Motor neuron (in vitro differentiated cells): ENCODE results near the gene COL3A1. TPM values are rescaled to one million over a fixed set of nuclear protein-coding genes. Genes with fewer than 3 reads are reported as not detected.

Source experiments
- ATAC-seq, 8 experiments: fragments of 200-7000 bp; cut with Tn5 transposase; replicated peaks in 6 of 8; 2 replicates each; pipeline ENCODE4 v1.8.0; 2021; ENCODE audit warnings: mild to moderate bottlenecking in 8 of 8, moderate library complexity in 8 of 8
- H3K27ac ChIP-seq, 2 donors: fragments of 250-450 bp; sonication (Bioruptor Pico); 2 replicates each; pipeline ENCODE4 v1.9.0; 2021; ENCODE audit warnings: antibody characterized with exemption in 2 of 2, mild to moderate bottlenecking in 2 of 2, moderate library complexity in 1 of 2
- H3K4me1 ChIP-seq, 2 donors: fragments of 250-450 bp; sonication (Bioruptor Pico); replicated peaks in 1 of 2; 2 replicates each; pipeline ENCODE4 v1.6.1; 2021; ENCODE audit warnings: antibody characterized with exemption in 2 of 2, mild to moderate bottlenecking in 2 of 2, moderate library complexity in 1 of 2
- H3K4me3 ChIP-seq, 5 donors: fragments of 250-450 bp; sonication (Bioruptor Pico); 2 replicates each; pipeline ENCODE4 v1.9.0; 2021; ENCODE audit warnings: antibody characterized with exemption in 5 of 5, mild to moderate bottlenecking in 5 of 5, moderate library complexity in 4 of 5
- WGBS, 10 experiments: fragments of 450-650 bp; shearing (Covaris generic); methylation state at CpG; one replicate each; pipeline ENCODE4 v1.0.0; 2022; 5-methylcytosine and 5-hydroxymethylcytosine counted together
- in situ Hi-C, 9 experiments: fragments of 400-800 bp; cut with MboI; loops; one replicate each; pipeline ENCODE4 v1.15.0; 2021; ENCODE audit warnings: low sequenced_read_pairs in 9 of 9, low pct_unique_long_range_greater_than_20kb in 2 of 9; ENCODE audit not compliant: unreplicated experiment in 9 of 9
- total RNA-seq, 8 experiments: library from RNA; unstranded; fragments of 300-600 nt; gene quantifications; 2 replicates each; pipeline versions ENCODE4 v1.2.3 to v1.2.4, GENCODE V29; 2022

Gene COL3A1
- total RNA-seq: 1,000 to 10,000 TPM in 1 of 8 experiments, 100 to 1,000 TPM in 3, under 1 TPM in 4; 0.05 to 5,403 (median 297) TPM

GRCh38 chr2:188974164-188974563 lies at the start of gene COL3A1:
TSS of gene COL3A1 (plus strand) at chr2:188974373. CDS start at chr2:188974490, 117 bp downstream.
- peak in 3 of 8 experiments; percentile 7 to 50 (median 8) for ATAC-seq
- Histone ChIP-seq H3K27ac (no peak within 1 kb of the TSS), H3K4me1 (no peaks in the 10 kb centered on the region), H3K4me3 (no peak within 1 kb of the TSS)
- in situ Hi-C loops: loop anchor here in 2 of 9 experiments (10.0 to 25.0 kb wide), 2 partner anchors 437 to 449 kb away; no protein-coding TSS in a partner anchor
- 0 to 93% (median 60%) methylated on average over 1 to 4 of the region's 4 CpGs; no CpG with 5 or more reads in 1 of the 10 experiments for WGBS, 10 experiments

- WGBS, 10 experiments: 92 to 100% (median 98%) methylated on average over 2 of the region's 2 CpGs; no CpG with 5 or more reads in 1 of the 10 experiments
- Histone ChIP-seq H3K4me3 (no peak overlapping the region), H3K27ac (no peak overlapping the region), H3K4me1 (no peaks in the 10 kb centered on the region)
- no peak for ATAC-seq
- in situ Hi-C loops: no loop called here
These were observed 45.5 kb upstream of the COL3A1 start for GRCh38 chr2:188928643-188929042.

- in situ Hi-C loops: no loop called here
- Histone ChIP-seq H3K27ac (no peak overlapping the region), H3K4me3 (no peak overlapping the region), H3K4me1 (no peaks in the 10 kb centered on the region)
- ATAC-seq: no peak
These were observed 42.8 kb upstream of the COL3A1 start for GRCh38 chr2:188931361-188931760.

GRCh38 chr2:188937228-188938220 lies 36.6 kb upstream of the COL3A1 start:
- 0 to 100% (median 83%) methylated on average over 1 of the region's 1 CpG; no CpG with 5 or more reads in 2 of the 10 experiments for WGBS, 10 experiments
- ATAC-seq: peak in 1 of 8 experiments; percentile 20
- in situ Hi-C loops: no loop called here
- Histone ChIP-seq H3K27ac (no peak overlapping the region), H3K4me1 (no peaks in the 10 kb centered on the region), H3K4me3 (no peak overlapping the region)

- H3K27ac ChIP-seq: no peak overlapping the region
- in situ Hi-C loops: no loop called here
- 0 to 100% (median 81%) methylated on average over 1 to 4 of the region's 4 CpGs for WGBS, 10 experiments
- ATAC-seq: peak in 2 of 8 experiments; percentile 42 to 54
- H3K4me1 ChIP-seq: no peaks in the 10 kb centered on the region
- no peak overlapping the region for H3K4me3 ChIP-seq
These were observed 34.0 kb upstream of the COL3A1 start for GRCh38 chr2:188940171-188940570.

- Histone ChIP-seq H3K27ac (no peak overlapping the region), H3K4me1 (no peaks in the 10 kb centered on the region), H3K4me3 (no peak overlapping the region)
- in situ Hi-C loops: no loop called here
- WGBS, 10 experiments: 0 to 100% (median 80%) methylated on average over 1 to 3 of the region's 21 CpGs; no CpG with 5 or more reads in 7 of the 10 experiments
- no peak for ATAC-seq
These were observed 29.7 kb upstream of the COL3A1 start for GRCh38 chr2:188944442-188944841.

- no peak for ATAC-seq
- 88 to 100% (median 93%) methylated on average over 3 to 15 of the region's 25 CpGs; no CpG with 5 or more reads in 1 of the 10 experiments for WGBS, 10 experiments
These were observed 24.9 kb upstream of the COL3A1 start for GRCh38 chr2:188949046-188949818.

GRCh38 chr2:188952901-188953300 lies 21.3 kb upstream of the COL3A1 start:
- in situ Hi-C loops: loop anchor here in 1 of 9 experiments (25.0 kb wide), 1 partner anchor 416 kb away; no protein-coding TSS in a partner anchor
- Histone ChIP-seq H3K27ac (no peak overlapping the region), H3K4me3 (no peak overlapping the region), H3K4me1 (no peaks in the 10 kb centered on the region)
- ATAC-seq: no peak

More at GRCh38 chr2:188949046-188949818, 24.9 kb upstream of the COL3A1 start:
- Histone ChIP-seq H3K4me1 (no peaks in the 10 kb centered on the region), H3K27ac (no peak overlapping the region), H3K4me3 (no peak overlapping the region)
- in situ Hi-C loops: no loop called here

GRCh38 chr2:188956290-188956689 lies 17.9 kb upstream of the COL3A1 start:
- 80 to 100% (median 93%) methylated on average over 1 to 2 of the region's 2 CpGs for WGBS, 10 experiments
- no peak overlapping the region for H3K27ac ChIP-seq
- in situ Hi-C loops: loop anchor here in 1 of 9 experiments (25.0 kb wide), 1 partner anchor 419 kb away; no protein-coding TSS in a partner anchor
- no peaks in the 10 kb centered on the region for H3K4me1 ChIP-seq
- no peak for ATAC-seq
- H3K4me3 ChIP-seq: no peak overlapping the region

GRCh38 chr2:188956961-188957360 lies 17.2 kb upstream of the COL3A1 start:
- 31 to 76% (median 58%) methylated on average over 2 to 5 of the region's 5 CpGs for WGBS, 10 experiments
- ATAC-seq: no peak
- in situ Hi-C loops: loop anchor here in 1 of 9 experiments (25.0 kb wide), 1 partner anchor 420 kb away; no protein-coding TSS in a partner anchor

GRCh38 chr2:188957646-188958045 lies 16.5 kb upstream of the COL3A1 start:
- H3K27ac ChIP-seq: no peak overlapping the region
- 67 to 100% (median 89%) methylated on average over 1 of the region's 1 CpG; no CpG with 5 or more reads in 2 of the 10 experiments for WGBS, 10 experiments
- in situ Hi-C loops: loop anchor here in 1 of 9 experiments (25.0 kb wide), 1 partner anchor 420 kb away; no protein-coding TSS in a partner anchor
- H3K4me3 ChIP-seq: no peak overlapping the region
- no peaks in the 10 kb centered on the region for H3K4me1 ChIP-seq
- no peak for ATAC-seq

More at GRCh38 chr2:188956961-188957360, 17.2 kb upstream of the COL3A1 start:
- H3K27ac ChIP-seq: no peak overlapping the region
- H3K4me3 ChIP-seq: no peak overlapping the region
- no peaks in the 10 kb centered on the region for H3K4me1 ChIP-seq

- WGBS, 10 experiments: 17 to 100% (median 74%) methylated on average over 1 to 3 of the region's 3 CpGs; no CpG with 5 or more reads in 1 of the 10 experiments
- Histone ChIP-seq H3K27ac (no peak overlapping the region), H3K4me1 (no peaks in the 10 kb centered on the region), H3K4me3 (no peak overlapping the region)
- no peak for ATAC-seq
- in situ Hi-C loops: loop anchor here in 1 of 9 experiments (25.0 kb wide), 1 partner anchor 426 kb away; no protein-coding TSS in a partner anchor
These were observed 10.4 kb upstream of the COL3A1 start for GRCh38 chr2:188963741-188964140.
